HepG2 (cell line): ENCODE results near the gene PUDP. TPM values are rescaled to one million over a fixed set of nuclear protein-coding genes. Genes with fewer than 3 reads are reported as not detected.
A peak's percentile ranks its signal among the peaks of the same experiment; 100 is the strongest.

ENCODE experiments used
- AHR ChIP-seq: IDR thresholded peaks from 2 replicates; pipeline ENCODE4 v1.6.1; 2018; ENCODE audit warnings: missing genetic modification reagents, missing compliant biosample characterization
- ATF7-NPFF ChIP-seq: sonication (generic); formaldehyde crosslinking; IDR thresholded peaks from 2 replicates; pipeline ENCODE4 v1.8.1; 2023; ENCODE audit warnings: mild to moderate bottlenecking, low read depth, missing genetic modification reagents, moderate library complexity
- ESRRA ChIP-seq: sonication (generic); formaldehyde crosslinking; IDR thresholded peaks from 2 replicates; pipeline ENCODE4 v1.5.1; 2020; ENCODE audit warnings: mild to moderate bottlenecking, low read depth, missing genetic modification reagents
- MED13 ChIP-seq: sonication (generic); formaldehyde crosslinking; IDR thresholded peaks from 2 replicates; pipeline ENCODE4 v1.5.0; 2020; ENCODE audit warnings: missing genetic modification reagents
- MIER3 ChIP-seq: IDR thresholded peaks from 2 replicates; pipeline ENCODE4 v1.6.1; 2016; ENCODE audit warnings: missing compliant biosample characterization, borderline replicate concordance
- MXI1 ChIP-seq: IDR thresholded peaks from 3 replicates; pipeline ENCODE4 v1.6.1; 2012; ENCODE audit warnings: low read depth, low read length, inconsistent platforms, borderline replicate concordance
- MYC ChIP-seq: sonication (generic); formaldehyde crosslinking; IDR thresholded peaks from 2 replicates; pipeline ENCODE4 v1.9.0; 2021; ENCODE audit warnings: missing genetic modification reagents, borderline replicate concordance
- NCOR1 ChIP-seq: fragments of 200-600 bp; sonication (generic); IDR thresholded peaks from 2 replicates; pipeline ENCODE4 v1.7.0; 2017; ENCODE audit warnings: antibody characterized with exemption, low read length, borderline replicate concordance
- PITX1 ChIP-seq: sonication (generic); formaldehyde crosslinking; IDR thresholded peaks from 2 replicates; pipeline ENCODE4 v1.5.1; 2020; ENCODE audit warnings: mild to moderate bottlenecking, missing genetic modification reagents
- RARA ChIP-seq: IDR thresholded peaks from 2 replicates; pipeline ENCODE4 v1.6.1; 2016; ENCODE audit warnings: missing genetic modification reagents, missing compliant biosample characterization
- SALL1 ChIP-seq: sonication (generic); formaldehyde crosslinking; IDR thresholded peaks from 2 replicates; pipeline ENCODE4 v1.8.0; 2022; ENCODE audit warnings: mild to moderate bottlenecking, missing genetic modification reagents
- TRIM24 ChIP-seq: sonication (generic); formaldehyde crosslinking; IDR thresholded peaks from 2 replicates; pipeline ENCODE4 v1.8.0; 2022; ENCODE audit warnings: mild to moderate bottlenecking, missing genetic modification reagents
- ZBTB42 ChIP-seq: sonication (generic); formaldehyde crosslinking; IDR thresholded peaks from 2 replicates; pipeline ENCODE4 v1.5.0; 2020; ENCODE audit warnings: mild to moderate bottlenecking, missing genetic modification reagents
- ZNF543 ChIP-seq: sonication (generic); formaldehyde crosslinking; IDR thresholded peaks from 2 replicates; pipeline ENCODE4 v1.4.0; 2020; ENCODE audit warnings: mild to moderate bottlenecking, missing genetic modification reagents
- ZNF616 ChIP-seq: sonication (generic); formaldehyde crosslinking; IDR thresholded peaks from 2 replicates; pipeline ENCODE4 v1.5.0; 2020; ENCODE audit warnings: low read depth, mild to moderate bottlenecking, missing genetic modification reagents
- ZNF788 ChIP-seq: sonication (generic); formaldehyde crosslinking; IDR thresholded peaks from 2 replicates; pipeline ENCODE4 v1.5.0; 2020; ENCODE audit warnings: mild to moderate bottlenecking, missing genetic modification reagents, borderline replicate concordance
- ZNF792 ChIP-seq: IDR thresholded peaks from 2 replicates; pipeline ENCODE4 v1.6.1; 2016
- polyA plus RNA-seq, 8 experiments: library from polyadenylated mRNA; depleted of rRNA in 3 of 8; stranded (reverse) in 7 of 8; unstranded in 1 of 8; fragments of >200 nt; fragmentation: Illumina TruSeq in 4 of 8; extraction: Trizol in 4 of 8; gene quantifications; 2 replicates each; pipeline versions ENCODE4 v1.2.1 to v1.2.3, GENCODE V29; 2011 to 2016; ENCODE audit warnings: low read depth in 4 of 8, missing spikeins in 1 of 8, mixed read lengths in 1 of 8; ENCODE audit not compliant: insufficient read depth in 1 of 8
- total RNA-seq, 5 experiments: library from RNA; depleted of rRNA; stranded (reverse); fragments of >200 nt; fragmentation: Illumina TruSeq; extraction: Trizol; gene quantifications; 2 replicates each; pipeline ENCODE4 v1.2.3, GENCODE V29; 2016; ENCODE audit warnings: low read depth in 1 of 5
- TF ChIP-seq, protein P1 (sequence below): IDR thresholded peaks from 2 replicates; pipeline ENCODE4 v1.6.1; 2012; ENCODE audit warnings: low read length, improper control_type of control experiment
- TF ChIP-seq, protein P2 (sequence below): sonication (generic); formaldehyde crosslinking; IDR thresholded peaks from 2 replicates; pipeline ENCODE4 v1.4.0; 2020; ENCODE audit warnings: missing genetic modification reagents, mild to moderate bottlenecking, borderline replicate concordance
- TF ChIP-seq, protein P3 (sequence below): sonication (generic); formaldehyde crosslinking; conservative IDR thresholded peaks from 2 replicates; pipeline ENCODE4 v1.4.0; 2020; ENCODE audit warnings: missing genetic modification reagents
- TF ChIP-seq, protein P4 (sequence below): sonication (generic); formaldehyde crosslinking; IDR thresholded peaks from 2 replicates; pipeline ENCODE4 v1.8.0; 2022; ENCODE audit warnings: missing genetic modification reagents, mild to moderate bottlenecking, borderline replicate concordance
- TF ChIP-seq, protein P5 (sequence below): sonication (generic); formaldehyde crosslinking; IDR thresholded peaks from 2 replicates; pipeline ENCODE4 v1.8.1; 2023; ENCODE audit warnings: mild to moderate bottlenecking, inconsistent platforms, moderate library complexity, missing genetic modification reagents, borderline replicate concordance

The PUDP gene
- total and polyA plus RNA-seq, 2 of the 13 experiments (the other 11 are each of a cell fraction or from before 2014, with no cell fraction given), result 7.5 to 23.5 TPM

DNA sequence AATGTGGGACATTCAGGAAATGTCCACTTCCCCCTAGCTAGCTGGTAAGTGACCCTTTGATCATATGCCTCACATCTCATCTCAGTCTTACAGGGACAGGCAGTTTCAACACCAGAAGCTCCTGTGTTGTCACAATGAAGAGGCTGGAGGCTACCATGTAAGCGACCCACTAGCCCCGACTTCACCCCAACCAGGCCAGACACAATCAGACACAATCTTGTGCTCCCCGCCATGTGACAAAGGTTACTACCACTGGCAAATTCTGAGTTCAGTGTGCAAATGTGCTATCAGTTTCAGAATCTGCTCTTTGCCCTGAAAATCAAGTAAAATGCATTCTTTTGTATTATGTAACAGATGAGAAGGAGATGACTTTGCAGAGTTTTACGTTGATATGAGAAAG, 57.3 kb downstream of the PUDP start (continued):
- TF ChIP-seq, protein P1, sequence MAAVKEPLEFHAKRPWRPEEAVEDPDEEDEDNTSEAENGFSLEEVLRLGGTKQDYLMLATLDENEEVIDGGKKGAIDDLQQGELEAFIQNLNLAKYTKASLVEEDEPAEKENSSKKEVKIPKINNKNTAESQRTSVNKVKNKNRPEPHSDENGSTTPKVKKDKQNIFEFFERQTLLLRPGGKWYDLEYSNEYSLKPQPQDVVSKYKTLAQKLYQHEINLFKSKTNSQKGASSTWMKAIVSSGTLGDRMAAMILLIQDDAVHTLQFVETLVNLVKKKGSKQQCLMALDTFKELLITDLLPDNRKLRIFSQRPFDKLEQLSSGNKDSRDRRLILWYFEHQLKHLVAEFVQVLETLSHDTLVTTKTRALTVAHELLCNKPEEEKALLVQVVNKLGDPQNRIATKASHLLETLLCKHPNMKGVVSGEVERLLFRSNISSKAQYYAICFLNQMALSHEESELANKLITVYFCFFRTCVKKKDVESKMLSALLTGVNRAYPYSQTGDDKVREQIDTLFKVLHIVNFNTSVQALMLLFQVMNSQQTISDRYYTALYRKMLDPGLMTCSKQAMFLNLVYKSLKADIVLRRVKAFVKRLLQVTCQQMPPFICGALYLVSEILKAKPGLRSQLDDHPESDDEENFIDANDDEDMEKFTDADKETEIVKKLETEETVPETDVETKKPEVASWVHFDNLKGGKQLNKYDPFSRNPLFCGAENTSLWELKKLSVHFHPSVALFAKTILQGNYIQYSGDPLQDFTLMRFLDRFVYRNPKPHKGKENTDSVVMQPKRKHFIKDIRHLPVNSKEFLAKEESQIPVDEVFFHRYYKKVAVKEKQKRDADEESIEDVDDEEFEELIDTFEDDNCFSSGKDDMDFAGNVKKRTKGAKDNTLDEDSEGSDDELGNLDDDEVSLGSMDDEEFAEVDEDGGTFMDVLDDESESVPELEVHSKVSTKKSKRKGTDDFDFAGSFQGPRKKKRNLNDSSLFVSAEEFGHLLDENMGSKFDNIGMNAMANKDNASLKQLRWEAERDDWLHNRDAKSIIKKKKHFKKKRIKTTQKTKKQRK, result no peak
- TF ChIP-seq SALL1 (peak; percentile 25; the same call in 1 of the 2 replicates), TRIM24 (CRISPR knock-in tag) (no peak), ESRRA (CRISPR knock-in tag) (no peak), MIER3 (CRISPR knock-in tag) (no peak), ZNF543 (no peak), RARA (peak; percentile 81), NCOR1 (0 out of 2 replicates have a peak, but pooled peaks have one; percentile 40), ZNF616 (CRISPR knock-in tag) (no peak), MYC (no peak), ZNF792 (CRISPR knock-in tag) (no peak), ATF7-NPFF (no peak), PITX1 (CRISPR knock-in tag) (no peak), AHR (no peak), ZNF788 (CRISPR knock-in tag) (no peak), MED13 (CRISPR knock-in tag) (no peak), ZBTB42 (CRISPR knock-in tag) (no peak), MXI1 (no peak)
- TF ChIP-seq, protein P2, sequence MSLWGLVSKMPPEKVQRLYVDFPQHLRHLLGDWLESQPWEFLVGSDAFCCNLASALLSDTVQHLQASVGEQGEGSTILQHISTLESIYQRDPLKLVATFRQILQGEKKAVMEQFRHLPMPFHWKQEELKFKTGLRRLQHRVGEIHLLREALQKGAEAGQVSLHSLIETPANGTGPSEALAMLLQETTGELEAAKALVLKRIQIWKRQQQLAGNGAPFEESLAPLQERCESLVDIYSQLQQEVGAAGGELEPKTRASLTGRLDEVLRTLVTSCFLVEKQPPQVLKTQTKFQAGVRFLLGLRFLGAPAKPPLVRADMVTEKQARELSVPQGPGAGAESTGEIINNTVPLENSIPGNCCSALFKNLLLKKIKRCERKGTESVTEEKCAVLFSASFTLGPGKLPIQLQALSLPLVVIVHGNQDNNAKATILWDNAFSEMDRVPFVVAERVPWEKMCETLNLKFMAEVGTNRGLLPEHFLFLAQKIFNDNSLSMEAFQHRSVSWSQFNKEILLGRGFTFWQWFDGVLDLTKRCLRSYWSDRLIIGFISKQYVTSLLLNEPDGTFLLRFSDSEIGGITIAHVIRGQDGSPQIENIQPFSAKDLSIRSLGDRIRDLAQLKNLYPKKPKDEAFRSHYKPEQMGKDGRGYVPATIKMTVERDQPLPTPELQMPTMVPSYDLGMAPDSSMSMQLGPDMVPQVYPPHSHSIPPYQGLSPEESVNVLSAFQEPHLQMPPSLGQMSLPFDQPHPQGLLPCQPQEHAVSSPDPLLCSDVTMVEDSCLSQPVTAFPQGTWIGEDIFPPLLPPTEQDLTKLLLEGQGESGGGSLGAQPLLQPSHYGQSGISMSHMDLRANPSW (CRISPR knock-in tag), result no peak
- TF ChIP-seq, protein P3, sequence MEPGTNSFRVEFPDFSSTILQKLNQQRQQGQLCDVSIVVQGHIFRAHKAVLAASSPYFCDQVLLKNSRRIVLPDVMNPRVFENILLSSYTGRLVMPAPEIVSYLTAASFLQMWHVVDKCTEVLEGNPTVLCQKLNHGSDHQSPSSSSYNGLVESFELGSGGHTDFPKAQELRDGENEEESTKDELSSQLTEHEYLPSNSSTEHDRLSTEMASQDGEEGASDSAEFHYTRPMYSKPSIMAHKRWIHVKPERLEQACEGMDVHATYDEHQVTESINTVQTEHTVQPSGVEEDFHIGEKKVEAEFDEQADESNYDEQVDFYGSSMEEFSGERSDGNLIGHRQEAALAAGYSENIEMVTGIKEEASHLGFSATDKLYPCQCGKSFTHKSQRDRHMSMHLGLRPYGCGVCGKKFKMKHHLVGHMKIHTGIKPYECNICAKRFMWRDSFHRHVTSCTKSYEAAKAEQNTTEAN (CRISPR knock-in tag), result peak; percentile 80; the same call in 1 of the 2 replicates
- TF ChIP-seq, protein P4, sequence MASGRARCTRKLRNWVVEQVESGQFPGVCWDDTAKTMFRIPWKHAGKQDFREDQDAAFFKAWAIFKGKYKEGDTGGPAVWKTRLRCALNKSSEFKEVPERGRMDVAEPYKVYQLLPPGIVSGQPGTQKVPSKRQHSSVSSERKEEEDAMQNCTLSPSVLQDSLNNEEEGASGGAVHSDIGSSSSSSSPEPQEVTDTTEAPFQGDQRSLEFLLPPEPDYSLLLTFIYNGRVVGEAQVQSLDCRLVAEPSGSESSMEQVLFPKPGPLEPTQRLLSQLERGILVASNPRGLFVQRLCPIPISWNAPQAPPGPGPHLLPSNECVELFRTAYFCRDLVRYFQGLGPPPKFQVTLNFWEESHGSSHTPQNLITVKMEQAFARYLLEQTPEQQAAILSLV (CRISPR knock-in tag), result no peak
- TF ChIP-seq, protein P5, sequence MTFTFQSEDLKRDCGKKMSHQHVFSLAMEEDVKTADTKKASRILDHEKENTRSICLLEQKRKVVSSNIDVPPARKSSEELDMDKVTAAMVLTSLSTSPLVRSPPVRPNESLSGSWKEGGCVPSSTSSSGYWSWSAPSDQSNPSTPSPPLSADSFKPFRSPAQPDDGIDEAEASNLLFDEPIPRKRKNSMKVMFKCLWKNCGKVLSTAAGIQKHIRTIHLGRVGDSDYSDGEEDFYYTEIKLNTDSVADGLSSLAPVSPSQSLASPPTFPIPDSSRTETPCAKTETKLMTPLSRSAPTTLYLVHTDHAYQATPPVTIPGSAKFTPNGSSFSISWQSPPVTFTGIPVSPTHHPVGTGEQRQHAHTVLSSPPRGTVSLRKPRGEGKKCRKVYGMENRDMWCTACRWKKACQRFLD (CRISPR knock-in tag), result no peak
